GM19372 (cell line): Measurements from ENCODE around the gene KDM2A.

ENCODE experiments used
- ATAC-seq: cut with Tn5 transposase; IDR thresholded peaks from one replicate; pipeline ENCODE4 v1.9.1; 2021; ENCODE audit warnings: mild to moderate bottlenecking, low read depth, moderate library complexity; ENCODE audit not compliant: unreplicated experiment

Gene KDM2A

DNA sequence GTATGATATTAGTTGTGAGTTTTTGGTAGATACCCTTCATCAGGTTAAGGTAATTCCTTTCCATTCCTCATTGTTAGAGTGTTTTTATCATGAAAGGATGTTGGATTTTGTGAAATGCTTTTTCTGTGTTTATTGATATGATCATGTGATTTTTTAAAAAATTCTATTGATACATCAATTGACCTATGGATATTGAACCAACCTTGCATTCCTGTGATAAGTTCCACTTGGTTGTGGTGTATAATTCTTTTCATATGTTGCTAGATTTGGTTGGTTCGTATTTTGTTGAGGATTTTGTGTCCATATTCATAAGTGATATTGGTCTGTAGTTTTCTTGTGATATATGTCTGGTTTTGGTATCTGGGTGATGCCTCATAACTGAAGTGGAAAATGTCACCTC, 176.8 kb downstream of the KDM2A start:
- ATAC-seq, result no peak

DNA sequence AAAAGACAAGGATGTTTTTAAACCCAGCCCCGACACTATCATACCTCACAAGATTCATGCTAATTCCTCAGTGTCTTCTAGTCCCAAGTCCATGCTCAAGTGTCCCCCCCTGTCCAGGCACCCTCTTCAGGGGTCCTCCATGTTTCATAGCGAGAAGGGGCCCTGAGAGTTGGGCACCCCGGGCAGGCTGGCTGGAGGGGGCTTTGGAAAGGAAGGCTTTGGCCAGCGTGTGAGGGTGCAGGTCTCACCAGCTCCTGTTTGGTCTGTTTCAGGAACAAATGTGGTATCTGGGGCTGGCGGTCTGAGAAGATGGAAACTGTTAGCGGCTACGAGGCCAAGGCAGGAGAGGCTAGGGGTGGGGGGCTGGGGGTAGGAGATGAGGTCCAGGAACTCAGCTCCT, 179.7 kb downstream of the KDM2A start:
- no peak for ATAC-seq

DNA sequence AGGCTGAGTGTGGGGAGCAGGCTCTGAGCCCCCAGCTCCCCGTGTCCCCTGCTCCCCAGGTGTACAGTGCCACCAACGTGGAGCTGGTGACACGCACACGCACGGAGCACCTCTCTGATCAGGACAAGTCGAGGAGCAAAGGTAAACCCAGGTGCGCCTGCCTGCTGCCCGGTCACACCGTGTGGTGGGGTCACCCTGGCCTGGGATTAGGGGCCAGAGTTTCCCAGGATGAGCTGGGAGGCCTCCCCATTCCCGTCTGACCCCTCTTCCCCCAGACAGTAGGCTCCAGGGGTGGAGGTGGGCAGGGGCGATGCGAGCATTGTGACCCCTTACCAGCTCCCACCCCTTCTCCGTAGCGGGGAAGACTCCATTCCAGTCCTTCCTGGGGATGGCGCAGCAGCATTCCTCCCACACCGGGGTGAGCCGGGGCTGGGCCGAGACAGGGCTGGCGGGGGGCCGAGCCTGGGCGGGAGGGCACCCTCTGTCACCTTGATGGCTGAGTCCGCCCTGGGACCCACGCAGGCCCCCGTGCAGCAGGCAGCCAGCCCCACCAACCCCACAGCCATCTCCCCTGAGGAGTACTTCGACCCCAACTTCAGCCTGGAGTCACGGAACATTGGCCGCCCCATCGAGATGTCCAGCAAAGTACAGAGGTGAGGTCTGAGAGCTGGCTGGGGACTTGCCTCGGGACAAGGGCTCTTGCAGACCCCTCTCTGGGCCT, 180.6 kb downstream of the KDM2A start:
- ATAC-seq, result no peak

DNA sequence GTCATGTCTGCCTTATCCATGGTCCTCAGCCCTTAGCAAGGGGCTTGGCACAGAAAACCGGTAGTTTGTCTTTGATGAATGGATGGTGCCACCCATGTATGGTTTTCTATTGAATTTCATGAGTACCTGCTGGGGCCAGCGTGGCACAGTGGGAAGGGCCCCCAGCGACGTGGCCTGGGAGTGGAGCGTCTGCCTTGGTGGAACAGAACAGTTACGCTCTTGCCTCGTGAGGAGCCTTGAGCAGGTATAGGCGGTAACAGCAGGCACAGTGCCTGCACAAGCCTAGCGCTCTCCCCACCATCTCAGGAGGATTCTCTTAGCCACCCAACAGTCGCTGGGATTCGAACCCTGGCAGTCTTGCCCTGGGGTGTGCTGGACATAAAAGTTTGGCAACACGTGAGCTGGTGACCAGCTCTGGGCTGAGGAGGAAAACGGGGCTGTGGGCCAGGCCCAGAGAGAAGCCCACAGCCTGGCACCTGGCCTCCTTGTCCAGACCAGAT, 181.2 kb downstream of the KDM2A start:
- ATAC-seq, result no peak

DNA sequence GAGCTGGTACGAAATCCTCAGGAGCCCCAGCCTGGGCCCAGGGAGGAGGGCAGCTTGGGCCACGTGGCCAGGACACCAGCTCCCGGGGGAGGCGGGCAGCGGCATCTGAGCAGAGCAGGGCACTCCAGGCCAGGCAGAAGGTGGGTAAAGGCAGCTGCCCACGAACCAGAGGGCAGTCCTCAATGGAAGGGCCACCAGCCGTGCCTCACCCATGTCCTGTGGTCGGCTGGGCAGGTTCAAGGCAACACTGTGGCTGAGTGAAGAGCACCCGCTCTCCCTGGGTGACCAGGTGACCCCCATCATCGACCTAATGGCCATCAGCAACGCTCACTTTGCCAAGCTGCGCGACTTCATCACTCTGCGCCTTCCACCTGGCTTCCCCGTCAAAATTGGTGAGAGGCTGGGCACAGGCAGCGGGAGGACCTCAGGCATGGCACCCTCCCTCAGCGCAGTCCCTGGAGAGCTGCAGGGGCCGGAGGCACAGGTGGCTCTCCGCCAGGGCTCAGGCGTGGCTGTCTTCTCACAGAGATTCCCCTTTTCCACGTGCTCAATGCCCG, 181.8 kb downstream of the KDM2A start:
- ATAC-seq, result no peak

DNA sequence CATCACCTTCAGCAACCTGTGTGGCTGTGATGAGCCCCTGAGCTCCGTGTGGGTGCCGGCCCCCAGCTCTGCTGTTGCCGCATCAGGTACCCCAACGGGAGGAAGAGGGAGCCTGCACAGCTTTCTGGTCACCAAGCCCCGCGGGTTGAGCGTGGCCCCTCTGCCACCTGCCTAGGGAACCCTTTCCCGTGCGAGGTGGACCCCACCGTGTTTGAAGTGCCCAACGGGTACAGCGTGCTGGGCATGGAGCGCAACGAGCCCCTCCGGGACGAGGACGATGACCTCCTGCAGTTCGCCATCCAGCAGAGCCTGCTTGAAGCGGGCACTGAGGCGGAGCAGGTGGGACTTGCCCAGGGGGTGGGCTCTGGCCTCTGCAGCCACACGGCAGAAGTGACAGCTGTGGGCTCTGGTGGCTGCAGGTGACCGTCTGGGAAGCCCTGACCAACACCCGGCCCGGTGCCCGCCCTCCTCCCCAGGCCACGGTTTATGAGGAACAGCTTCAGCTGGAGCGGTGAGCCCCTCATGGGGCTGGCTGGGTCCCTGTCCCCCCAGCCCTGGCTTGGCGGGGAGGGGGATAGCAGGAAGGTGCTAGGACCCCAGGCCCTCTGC, 182.4 kb downstream of the KDM2A start:
- ATAC-seq, result no peak

DNA sequence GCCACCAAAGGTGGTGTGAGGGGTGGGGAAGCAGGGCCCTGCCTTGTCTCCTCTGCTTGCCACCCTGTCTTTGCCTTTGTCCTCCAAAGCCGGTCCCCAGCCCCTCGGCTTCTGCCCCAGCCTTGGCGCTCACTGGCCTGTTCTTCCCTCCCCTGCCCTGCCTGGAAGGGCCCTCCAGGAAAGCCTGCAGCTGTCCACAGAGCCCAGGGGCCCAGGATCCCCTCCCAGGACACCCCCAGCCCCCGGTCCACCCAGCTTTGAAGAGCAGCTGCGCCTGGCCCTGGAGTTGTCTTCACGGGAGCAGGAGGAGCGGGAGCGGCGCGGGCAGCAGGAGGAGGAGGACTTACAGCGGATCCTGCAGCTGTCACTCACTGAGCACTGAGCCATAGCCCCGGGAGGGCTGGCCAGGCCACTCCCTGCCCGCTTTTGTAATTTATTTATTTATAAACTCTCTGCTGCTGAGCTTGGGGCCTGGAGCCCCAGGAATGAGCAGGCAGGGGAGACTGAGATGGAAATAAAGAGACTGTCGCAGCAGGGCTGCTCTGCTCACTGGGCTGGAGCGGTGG, 183.0 kb downstream of the KDM2A start:
- no peak for ATAC-seq

DNA sequence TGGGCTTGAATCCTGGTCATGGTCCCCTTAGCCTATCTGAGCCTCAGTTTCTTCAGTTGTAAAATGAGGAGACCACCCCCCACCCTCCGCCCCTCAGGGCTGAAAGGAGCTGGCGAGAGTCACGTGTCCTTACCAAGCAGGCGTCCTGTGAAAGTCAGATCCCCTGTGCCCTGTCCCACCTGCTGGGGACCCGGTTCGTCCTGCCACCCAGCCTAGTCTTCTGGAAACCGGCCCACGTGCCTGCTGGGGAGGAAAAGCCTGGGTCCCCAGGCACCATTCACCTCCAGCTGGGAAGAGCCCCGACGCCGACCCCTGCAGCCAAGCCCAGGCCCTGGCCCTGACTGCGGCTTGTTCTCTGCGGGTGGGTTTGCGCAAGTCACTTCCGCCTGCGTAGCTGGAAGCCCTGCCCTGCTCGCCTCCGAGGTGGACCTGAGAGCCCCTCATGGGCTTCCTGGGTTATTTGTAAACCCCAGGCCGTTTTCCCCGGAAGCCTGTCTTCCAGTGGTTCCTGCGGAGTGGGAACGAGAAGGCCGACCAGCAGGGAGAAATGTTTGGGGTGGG, 183.6 kb downstream of the KDM2A start:
- no peak for ATAC-seq

DNA sequence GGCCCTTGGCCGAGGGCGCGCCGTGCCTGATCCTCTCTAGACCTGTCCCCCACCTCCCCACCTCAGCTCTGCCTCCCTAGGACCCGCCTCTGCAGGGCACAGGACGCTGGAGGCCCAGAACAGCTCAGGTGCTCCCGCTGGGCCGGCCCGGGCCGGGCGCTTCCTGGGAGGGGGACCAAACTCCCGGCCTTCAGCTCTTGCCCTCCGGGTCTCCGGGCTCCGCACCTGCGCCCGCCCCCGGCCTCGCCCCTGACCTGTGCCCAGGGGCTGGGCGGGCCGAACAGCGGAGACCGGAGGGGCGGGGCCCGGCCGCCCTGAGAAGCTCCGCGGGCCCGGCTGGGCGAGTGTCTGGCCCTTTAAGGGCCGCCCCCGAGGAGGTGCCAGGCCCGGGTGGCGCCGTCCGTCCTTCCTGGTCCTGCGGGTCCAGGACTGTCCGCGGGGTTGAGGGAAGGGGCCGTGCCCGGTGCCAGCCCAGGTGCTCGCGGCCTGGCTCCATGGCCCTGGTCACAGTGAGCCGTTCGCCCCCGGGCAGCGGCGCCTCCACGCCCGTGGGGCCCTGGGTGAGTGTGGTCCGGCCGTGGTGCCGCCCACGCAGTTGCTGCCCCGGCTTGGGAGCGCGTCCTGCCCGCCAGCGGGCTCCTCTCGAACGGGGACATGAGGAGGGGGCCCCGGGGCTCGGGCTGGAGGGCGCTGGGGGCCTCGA, 184.2 kb downstream of the KDM2A start, which contains the start of gene SSH3:
TSS of gene SSH3 (plus strand) at position 399 of the 703 bp plus-strand sequence. CDS start at position 495, 96 bp downstream.
- no peak for ATAC-seq

DNA sequence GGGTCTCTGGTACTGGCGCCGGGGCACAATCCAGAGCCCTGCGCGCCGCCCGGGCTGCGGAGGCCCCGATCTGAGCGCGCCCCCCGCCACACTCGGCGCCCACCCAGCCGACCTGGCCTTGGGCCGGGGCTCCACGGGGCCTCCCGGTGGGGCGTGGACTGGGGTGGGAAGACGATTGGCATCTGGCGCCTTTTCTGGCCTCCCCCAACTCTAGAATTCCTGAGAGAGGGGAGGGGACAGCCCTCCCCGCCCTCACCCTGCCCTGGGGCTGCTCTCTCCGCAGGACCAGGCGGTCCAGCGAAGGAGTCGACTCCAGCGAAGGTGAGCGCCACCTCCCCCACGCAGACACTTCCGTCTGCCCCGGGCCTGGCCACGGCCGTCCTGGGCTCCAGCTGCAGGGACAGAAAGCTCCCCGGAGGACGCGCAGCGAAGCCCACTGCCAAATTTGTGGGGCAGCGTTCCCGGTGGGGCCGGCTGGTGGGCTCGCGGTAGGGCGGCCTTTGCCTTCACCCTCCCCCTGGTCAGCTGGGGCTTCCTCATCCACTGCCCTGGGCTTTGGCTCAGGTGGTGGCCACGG, 184.9 kb downstream of the KDM2A start:
- no peak for ATAC-seq

DNA sequence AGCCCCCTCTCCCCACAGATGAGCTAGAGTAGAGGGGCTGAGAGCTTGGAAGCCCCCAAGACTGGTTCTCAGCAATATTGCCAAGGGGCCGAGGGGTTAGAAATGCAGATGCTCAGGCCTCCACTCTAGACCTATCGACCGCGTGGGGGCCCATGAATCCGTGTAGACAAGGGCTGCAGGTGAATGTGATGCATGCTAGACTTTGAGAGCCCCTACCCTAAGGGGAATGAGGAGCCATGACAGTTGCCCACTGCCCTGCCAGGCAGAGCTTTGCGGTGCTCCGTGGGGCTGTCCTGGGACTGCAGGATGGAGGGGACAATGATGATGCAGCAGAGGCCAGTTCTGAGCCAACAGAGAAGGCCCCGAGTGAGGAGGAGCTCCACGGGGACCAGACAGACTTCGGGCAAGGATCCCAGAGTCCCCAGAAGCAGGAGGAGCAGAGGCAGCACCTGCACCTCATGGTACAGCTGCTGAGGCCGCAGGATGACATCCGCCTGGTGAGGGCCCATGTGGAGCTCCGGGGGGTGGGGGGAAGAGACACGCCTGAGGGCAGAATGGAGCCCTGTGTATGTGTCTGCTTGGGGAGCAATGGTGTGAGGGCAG, 185.5 kb downstream of the KDM2A start:
- ATAC-seq, result no peak

DNA sequence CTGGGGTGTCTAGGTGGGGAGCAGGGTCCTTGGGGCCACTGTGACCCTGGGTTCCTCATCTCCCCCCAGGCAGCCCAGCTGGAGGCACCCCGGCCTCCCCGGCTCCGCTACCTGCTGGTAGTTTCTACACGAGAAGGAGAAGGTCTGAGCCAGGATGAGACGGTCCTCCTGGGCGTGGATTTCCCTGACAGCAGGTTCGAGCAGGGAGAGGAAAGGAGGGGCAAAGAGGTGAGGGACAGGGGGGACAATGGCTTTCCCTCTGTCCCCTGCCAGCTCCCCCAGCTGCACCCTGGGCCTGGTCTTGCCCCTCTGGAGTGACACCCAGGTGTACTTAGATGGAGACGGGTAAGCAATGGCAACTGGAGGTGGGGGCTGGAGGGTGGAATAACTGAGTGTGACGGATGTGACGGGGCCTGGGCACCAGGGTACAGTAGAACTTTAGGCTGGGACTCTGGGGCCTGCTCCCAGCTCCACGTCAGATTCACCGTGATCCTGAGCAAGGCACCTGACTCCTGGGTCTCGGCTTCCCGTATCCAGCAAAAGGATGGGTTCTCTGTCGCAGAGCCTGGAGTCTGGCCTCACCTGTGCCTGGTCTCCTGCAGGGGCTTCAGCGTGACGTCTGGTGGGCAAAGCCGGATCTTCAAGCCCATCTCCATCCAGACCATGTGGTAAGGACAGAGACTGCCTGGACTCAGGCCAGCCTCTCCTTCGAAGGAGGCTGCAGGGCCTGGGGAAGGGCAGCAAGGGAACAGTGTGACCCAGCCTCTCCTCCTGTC, 187.9 kb downstream of the KDM2A start:
- ATAC-seq, result no peak

DNA sequence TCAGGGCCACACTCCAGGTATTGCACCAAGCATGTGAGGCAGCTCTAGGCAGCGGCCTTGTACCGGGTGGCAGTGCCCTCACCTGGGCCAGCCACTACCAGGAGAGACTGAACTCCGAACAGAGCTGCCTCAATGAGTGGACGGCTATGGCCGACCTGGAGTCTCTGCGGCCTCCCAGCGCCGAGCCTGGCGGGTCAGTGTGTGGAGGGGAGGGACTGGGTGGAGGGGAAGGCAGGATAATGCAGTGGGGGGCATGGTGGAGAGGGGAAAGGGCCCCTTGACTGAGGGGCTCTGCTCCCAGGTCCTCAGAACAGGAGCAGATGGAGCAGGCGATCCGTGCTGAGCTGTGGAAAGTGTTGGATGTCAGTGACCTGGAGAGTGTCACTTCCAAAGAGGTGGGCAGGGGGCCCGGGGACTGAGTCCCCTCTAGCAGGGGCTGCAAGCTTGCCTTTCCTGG, 188.5 kb downstream of the KDM2A start:
- ATAC-seq, result no peak
